K562 (cell line): ENCODE measurements around the gene UBE2A. TPM values are rescaled to one million over a fixed set of nuclear protein-coding genes. Genes with fewer than 3 reads are reported as not detected.
A peak's percentile ranks its signal among the peaks of the same experiment; 100 is the strongest.

ENCODE experiments used
- FUS ChIP-seq: fragments of 200-400 bp; formaldehyde crosslinking; optimal IDR thresholded peaks from 2 replicates; pipeline ENCODE3; 2017; ENCODE audit warnings: low read depth, low read length
- GABPA ChIP-seq: fragments of 200-800 bp; sonication (Bioruptor generic); conservative IDR thresholded peaks from 2 replicates; pipeline ENCODE4 v1.6.1; 2016; ENCODE audit warnings: low read depth, missing genetic modification characterization, missing compliant biosample characterization
- MECOM ChIP-seq: fragments of 250-450 bp; sonication (Bioruptor Pico); IDR thresholded peaks from 2 replicates; pipeline ENCODE4 v1.8.0; 2022; ENCODE audit warnings: inconsistent platforms
- NFE2L1 ChIP-seq: fragments of 450-650 bp; IDR thresholded peaks from 2 replicates; pipeline ENCODE4 v1.6.1; 2016; ENCODE audit warnings: missing genetic modification characterization, low read depth, mild to moderate bottlenecking, missing compliant biosample characterization, moderate library complexity, borderline replicate concordance
- NR2F6 ChIP-seq: fragments of 450-650 bp; formaldehyde crosslinking; IDR thresholded peaks from 2 replicates; pipeline ENCODE4 v1.4.0; 2020; ENCODE audit warnings: mild to moderate bottlenecking
- SIRT6 ChIP-seq: IDR thresholded peaks from one replicate; pipeline ENCODE4 v1.6.1; 2012; ENCODE audit warnings: low read depth, mild to moderate bottlenecking, control low read depth, inconsistent platforms, low read length, moderate library complexity
- ZNF124 ChIP-seq: sonication (generic); formaldehyde crosslinking; IDR thresholded peaks from 2 replicates; pipeline ENCODE4 v1.8.1; 2022; ENCODE audit warnings: missing genetic modification reagents
- ZNF24 ChIP-seq: fragments of 450-650 bp; IDR thresholded peaks from 2 replicates; pipeline ENCODE4 v1.6.1; 2016
- ZNF589 ChIP-seq: fragments of 200-800 bp; sonication (Bioruptor generic); IDR thresholded peaks from 2 replicates; pipeline ENCODE4 v1.6.1; 2016; ENCODE audit warnings: low read depth, missing genetic modification characterization, missing compliant biosample characterization
- polyA plus RNA-seq, 8 experiments: library from polyadenylated mRNA; depleted of rRNA in 4 of 8; stranded (reverse) in 5 of 8; unstranded in 3 of 8; fragments of >200 nt; fragmentation: Nextera tagmentation in 2 of 8; fragmentation: Illumina TruSeq in 1 of 8; extraction: Ambion mirVana in 2 of 8; extraction: Trizol in 1 of 8; gene quantifications; 2 replicates each; pipeline versions ENCODE4 v1.2.1 to v1.2.3, GENCODE V29; 2011 to 2014; ENCODE audit warnings: inconsistent platforms in 1 of 8, missing spikeins in 1 of 8
- total RNA-seq, 7 experiments: library from RNA; depleted of rRNA in 6 of 7; stranded (reverse); fragments of >200 nt in 6 of 7; fragmentation: Illumina TruSeq in 2 of 7; extraction: Trizol in 2 of 7; gene quantifications; 2 replicates each; pipeline versions ENCODE4 v1.2.1 to v1.2.3, GENCODE V29; 2011 to 2021; ENCODE audit warnings: low replicate concordance in 1 of 7
- TF ChIP-seq, protein P1 (sequence below), 2 experiments: IDR thresholded peaks; 2 replicates each; pipeline ENCODE4 v1.6.1; 2011; ENCODE audit warnings: borderline replicate concordance in 1 of 2, control low read depth in 1 of 2, low read depth in 1 of 2, low read length in 1 of 2, mild to moderate bottlenecking in 1 of 2, mixed read lengths in 1 of 2, moderate library complexity in 1 of 2; ENCODE audit not compliant: insufficient read depth in 1 of 2, insufficient read length in 1 of 2, poor library complexity in 1 of 2, severe bottlenecking in 1 of 2; ENCODE audit errors: extremely low read depth in 1 of 2
- TF ChIP-seq, protein P2 (sequence below): fragments of 250-450 bp; sonication (Bioruptor Pico); IDR thresholded peaks from 2 replicates; pipeline ENCODE4 v1.5.0; 2021; ENCODE audit warnings: mild to moderate bottlenecking, borderline replicate concordance
- TF ChIP-seq, protein P3 (sequence below): fragments of 250-450 bp; sonication (Bioruptor Pico); IDR thresholded peaks from 2 replicates; pipeline ENCODE4 v1.5.0; 2020; ENCODE audit warnings: mild to moderate bottlenecking, borderline replicate concordance
- TF ChIP-seq, protein P4 (sequence below): sonication (generic); formaldehyde crosslinking; IDR thresholded peaks from 2 replicates; pipeline ENCODE4 v1.8.1; 2023; ENCODE audit warnings: mild to moderate bottlenecking, missing genetic modification reagents

UBE2A gene
- total and polyA plus RNA-seq, 9 of the 15 experiments (the other 6 are each of a cell fraction or from before 2014, with no cell fraction given) = 21.6 to 87.6 (median 47.8) TPM

GRCh38 chrX:119605464-119606279 lies 31.3 kb downstream of the UBE2A start (continued):
- TF ChIP-seq, protein P1, sequence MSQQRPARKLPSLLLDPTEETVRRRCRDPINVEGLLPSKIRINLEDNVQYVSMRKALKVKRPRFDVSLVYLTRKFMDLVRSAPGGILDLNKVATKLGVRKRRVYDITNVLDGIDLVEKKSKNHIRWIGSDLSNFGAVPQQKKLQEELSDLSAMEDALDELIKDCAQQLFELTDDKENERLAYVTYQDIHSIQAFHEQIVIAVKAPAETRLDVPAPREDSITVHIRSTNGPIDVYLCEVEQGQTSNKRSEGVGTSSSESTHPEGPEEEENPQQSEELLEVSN (IDR thresholded peaks at IDR 0.05; ENCODE audit: borderline replicate concordance in 1 of 2, extremely low read depth in 1 of 2, insufficient read depth in 1 of 2, insufficient read length in 1 of 2, low read depth in 1 of 2, low read length in 1 of 2, poor library complexity in 1 of 2, severe bottlenecking in 1 of 2) = peak in 1 of 2 experiments; percentile 25
- TF ChIP-seq FUS (no peak), NFE2L1 (tag) (no peak), NR2F6 (no peak), ZNF589 (CRISPR knock-in tag) (no peak), ZNF124 (CRISPR knock-in tag) (no peak), ZNF24 (no peak), MECOM (no peak), GABPA (tag) (peak; percentile 55), SIRT6 (no peak)
- TF ChIP-seq, protein P2, sequence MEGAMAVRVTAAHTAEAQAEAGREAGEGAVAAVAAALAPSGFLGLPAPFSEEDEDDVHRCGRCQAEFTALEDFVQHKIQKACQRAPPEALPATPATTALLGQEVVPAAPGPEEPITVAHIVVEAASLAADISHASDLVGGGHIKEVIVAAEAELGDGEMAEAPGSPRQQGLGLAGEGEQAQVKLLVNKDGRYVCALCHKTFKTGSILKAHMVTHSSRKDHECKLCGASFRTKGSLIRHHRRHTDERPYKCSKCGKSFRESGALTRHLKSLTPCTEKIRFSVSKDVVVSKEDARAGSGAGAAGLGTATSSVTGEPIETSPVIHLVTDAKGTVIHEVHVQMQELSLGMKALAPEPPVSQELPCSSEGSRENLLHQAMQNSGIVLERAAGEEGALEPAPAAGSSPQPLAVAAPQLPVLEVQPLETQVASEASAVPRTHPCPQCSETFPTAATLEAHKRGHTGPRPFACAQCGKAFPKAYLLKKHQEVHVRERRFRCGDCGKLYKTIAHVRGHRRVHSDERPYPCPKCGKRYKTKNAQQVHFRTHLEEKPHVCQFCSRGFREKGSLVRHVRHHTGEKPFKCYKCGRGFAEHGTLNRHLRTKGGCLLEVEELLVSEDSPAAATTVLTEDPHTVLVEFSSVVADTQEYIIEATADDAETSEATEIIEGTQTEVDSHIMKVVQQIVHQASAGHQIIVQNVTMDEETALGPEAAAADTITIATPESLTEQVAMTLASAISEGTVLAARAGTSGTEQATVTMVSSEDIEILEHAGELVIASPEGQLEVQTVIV (CRISPR knock-in tag) = no peak
- TF ChIP-seq, protein P3, sequence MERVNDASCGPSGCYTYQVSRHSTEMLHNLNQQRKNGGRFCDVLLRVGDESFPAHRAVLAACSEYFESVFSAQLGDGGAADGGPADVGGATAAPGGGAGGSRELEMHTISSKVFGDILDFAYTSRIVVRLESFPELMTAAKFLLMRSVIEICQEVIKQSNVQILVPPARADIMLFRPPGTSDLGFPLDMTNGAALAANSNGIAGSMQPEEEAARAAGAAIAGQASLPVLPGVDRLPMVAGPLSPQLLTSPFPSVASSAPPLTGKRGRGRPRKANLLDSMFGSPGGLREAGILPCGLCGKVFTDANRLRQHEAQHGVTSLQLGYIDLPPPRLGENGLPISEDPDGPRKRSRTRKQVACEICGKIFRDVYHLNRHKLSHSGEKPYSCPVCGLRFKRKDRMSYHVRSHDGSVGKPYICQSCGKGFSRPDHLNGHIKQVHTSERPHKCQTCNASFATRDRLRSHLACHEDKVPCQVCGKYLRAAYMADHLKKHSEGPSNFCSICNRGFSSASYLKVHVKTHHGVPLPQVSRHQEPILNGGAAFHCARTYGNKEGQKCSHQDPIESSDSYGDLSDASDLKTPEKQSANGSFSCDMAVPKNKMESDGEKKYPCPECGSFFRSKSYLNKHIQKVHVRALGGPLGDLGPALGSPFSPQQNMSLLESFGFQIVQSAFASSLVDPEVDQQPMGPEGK (CRISPR knock-in tag) = no peak
- TF ChIP-seq, protein P4, sequence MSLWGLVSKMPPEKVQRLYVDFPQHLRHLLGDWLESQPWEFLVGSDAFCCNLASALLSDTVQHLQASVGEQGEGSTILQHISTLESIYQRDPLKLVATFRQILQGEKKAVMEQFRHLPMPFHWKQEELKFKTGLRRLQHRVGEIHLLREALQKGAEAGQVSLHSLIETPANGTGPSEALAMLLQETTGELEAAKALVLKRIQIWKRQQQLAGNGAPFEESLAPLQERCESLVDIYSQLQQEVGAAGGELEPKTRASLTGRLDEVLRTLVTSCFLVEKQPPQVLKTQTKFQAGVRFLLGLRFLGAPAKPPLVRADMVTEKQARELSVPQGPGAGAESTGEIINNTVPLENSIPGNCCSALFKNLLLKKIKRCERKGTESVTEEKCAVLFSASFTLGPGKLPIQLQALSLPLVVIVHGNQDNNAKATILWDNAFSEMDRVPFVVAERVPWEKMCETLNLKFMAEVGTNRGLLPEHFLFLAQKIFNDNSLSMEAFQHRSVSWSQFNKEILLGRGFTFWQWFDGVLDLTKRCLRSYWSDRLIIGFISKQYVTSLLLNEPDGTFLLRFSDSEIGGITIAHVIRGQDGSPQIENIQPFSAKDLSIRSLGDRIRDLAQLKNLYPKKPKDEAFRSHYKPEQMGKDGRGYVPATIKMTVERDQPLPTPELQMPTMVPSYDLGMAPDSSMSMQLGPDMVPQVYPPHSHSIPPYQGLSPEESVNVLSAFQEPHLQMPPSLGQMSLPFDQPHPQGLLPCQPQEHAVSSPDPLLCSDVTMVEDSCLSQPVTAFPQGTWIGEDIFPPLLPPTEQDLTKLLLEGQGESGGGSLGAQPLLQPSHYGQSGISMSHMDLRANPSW (CRISPR knock-in tag) = no peak
